Measurements from ENCODE around the gene PLXNB2. TPM values are rescaled to one million over a fixed set of nuclear protein-coding genes. Genes with fewer than 3 reads are reported as not detected.

Gene PLXNB2
- total RNA-seq, 1 donor from 2014 or later = 9.8 TPM

DNA sequence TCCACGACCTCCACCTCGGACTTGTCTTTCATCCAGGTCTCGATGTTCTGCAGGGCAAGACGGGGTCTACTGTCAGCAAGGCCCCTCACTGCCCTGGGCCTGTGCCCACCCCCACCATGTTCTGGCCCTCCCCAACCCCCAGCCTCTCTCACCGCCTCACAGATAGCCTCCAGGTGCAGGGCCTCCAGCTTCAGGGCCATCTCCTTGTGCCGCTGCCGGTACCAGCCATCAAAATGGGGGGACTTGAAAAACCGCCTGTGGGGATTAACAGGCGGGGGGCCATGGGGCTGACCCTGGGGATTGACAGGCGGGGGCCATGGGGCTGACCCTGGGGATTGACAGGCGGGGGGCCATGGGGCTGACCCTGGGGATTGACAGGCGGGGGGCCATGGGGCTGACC is 4.9 kb upstream of the PLXNB2 start:
- no peak overlapping the region for H3K4me3 Mint-ChIP-seq (ENCODE audit: low read depth)
- DNase-seq (ENCODE audit: low spot score) = no peak
- H3K27me3 Mint-ChIP-seq (ENCODE audit: low read depth) = peaks cover 2% of the 10 kb centered on the region
- intact Hi-C loops (cut with micrococcal nuclease) = loop anchor here (5.0 kb wide), 1 partner anchor 40 kb away; the partner anchor contains the start of gene MAPK11
- peaks cover 12% of the 10 kb centered on the region for H3K4me1 Mint-ChIP-seq (ENCODE audit: low read depth)
- no peaks in the 10 kb centered on the region for H3K9me3 Mint-ChIP-seq
- H3K27ac Mint-ChIP-seq = no peak overlapping the region
- H3K36me3 Mint-ChIP-seq (ENCODE audit: low read depth) = no peaks in the 10 kb centered on the region

DNA sequence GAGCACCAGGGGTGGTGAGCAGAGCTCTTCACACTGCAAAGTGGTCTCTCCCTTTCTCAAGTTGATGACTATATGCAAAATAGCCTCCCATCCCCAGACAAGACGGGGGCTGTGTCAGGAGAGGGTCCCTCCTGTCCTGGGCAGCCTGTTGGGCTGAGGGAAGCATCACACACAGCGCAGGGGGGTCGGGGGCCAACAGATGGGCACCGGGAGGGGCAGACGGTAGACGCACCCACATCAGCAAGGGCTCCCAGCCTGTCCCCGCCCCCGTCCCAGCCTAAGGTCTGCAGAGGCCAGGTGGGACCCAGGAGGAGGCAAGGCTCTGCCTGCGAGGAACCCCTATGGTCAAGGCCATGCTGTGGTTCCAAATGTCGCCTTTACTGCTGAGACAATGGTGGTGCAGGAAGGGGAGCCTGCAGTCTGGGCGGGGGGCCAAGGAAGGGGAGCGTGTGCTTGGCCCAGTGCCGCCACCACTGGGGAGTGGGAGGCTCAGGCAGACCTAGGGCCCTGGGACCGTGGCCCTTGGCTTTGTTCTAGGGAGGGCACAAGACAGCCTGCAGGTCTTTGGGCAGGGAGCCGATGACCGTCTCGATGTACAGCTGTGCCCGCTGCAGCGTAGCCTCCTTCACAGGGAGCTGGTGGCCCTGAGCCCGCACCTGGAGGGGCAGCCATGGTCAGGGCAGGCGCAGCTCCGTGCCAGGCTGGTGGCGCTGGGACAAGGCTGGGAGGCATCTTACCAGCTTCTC is 4.3 kb upstream of the PLXNB2 start:
- Mint-ChIP-seq H3K4me1 (ENCODE audit: low read depth) (peaks cover 12% of the 10 kb centered on the region), H3K9me3 (no peaks in the 10 kb centered on the region), H3K27ac (no peak overlapping the region), H3K27me3 (ENCODE audit: low read depth) (peaks cover 2% of the 10 kb centered on the region), H3K36me3 (ENCODE audit: low read depth) (no peaks in the 10 kb centered on the region), H3K4me3 (ENCODE audit: low read depth) (no peak overlapping the region)
- intact Hi-C loops (cut with micrococcal nuclease) = loop anchor here (5.0 kb wide), 1 partner anchor 39 kb away; the partner anchor contains the start of gene MAPK11
- DNase-seq (ENCODE audit: low spot score) = no peak

DNA sequence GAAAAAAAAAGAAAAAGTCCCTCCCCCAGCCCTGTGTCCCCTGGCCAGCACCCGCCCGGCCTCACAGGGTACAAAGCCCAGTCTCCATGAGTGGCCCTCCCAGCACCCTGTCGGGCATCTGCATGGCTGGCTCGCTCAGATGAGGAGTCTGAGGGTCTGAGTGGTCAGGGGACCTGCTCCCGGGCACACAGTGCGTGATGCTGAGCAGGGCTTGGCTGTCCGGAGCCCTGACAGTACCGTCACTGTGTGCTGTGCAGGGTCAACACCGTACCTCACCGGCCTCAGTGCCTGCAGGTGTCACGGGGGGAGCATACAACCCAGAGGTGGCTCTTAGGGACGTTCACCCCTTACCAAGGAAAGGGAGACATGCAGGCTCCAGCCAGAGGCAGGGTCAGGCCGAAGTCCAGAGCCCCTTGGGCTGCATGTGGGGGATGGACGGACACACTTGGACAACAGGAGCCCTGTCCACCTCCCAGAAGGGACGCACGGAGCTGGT is 3.6 kb upstream of the PLXNB2 start:
- peaks cover 16% of the 10 kb centered on the region for H3K4me1 Mint-ChIP-seq (ENCODE audit: low read depth)
- intact Hi-C loops (cut with micrococcal nuclease) = loop anchor here (5.0 kb wide), 1 partner anchor 39 kb away; the partner anchor contains the start of gene MAPK11
- no peaks in the 10 kb centered on the region for H3K36me3 Mint-ChIP-seq (ENCODE audit: low read depth)
- H3K9me3 Mint-ChIP-seq = no peaks in the 10 kb centered on the region
- no peak overlapping the region for H3K27ac Mint-ChIP-seq
- peaks cover 6% of the 10 kb centered on the region for H3K27me3 Mint-ChIP-seq (ENCODE audit: low read depth)
- H3K4me3 Mint-ChIP-seq (ENCODE audit: low read depth) = no peak overlapping the region
- no peak for DNase-seq (ENCODE audit: low spot score)

DNA sequence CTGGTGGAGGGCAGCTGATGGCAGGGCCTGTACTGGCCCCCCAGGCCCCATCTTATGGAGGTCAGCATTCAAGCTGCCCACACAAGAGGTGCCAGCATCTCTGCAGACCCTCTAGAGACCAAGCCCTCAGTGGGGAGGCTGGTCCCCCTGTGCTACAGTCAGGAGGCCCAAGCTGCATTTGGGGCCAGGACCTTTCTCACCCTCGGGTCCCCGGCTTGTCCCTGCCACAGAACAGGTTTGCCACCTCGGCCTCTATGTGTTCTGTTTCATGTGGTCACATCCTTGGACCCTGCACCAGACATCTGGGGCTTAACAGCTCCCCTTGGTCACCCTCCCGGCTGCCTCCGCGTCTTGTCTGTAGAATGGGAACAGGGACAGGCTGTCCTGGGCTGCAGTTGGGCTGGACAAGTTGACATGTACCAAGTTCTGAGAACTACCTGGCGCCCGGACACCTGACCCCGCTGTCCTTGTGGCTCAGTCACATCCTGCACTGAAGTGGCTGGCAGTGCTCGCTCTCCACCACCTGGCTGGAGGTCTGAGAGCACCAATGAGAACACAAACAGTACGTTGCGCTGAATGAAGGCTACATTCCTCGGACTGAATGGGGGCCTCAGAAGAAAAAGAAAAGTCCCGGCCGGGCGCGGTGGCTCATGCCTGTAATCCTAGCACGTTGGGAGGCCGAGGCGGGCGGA is 2.7 kb upstream of the PLXNB2 start:
- H3K9me3 Mint-ChIP-seq = no peaks in the 10 kb centered on the region
- no peak for DNase-seq (ENCODE audit: low spot score)
- no peak overlapping the region for H3K27ac Mint-ChIP-seq
- H3K36me3 Mint-ChIP-seq (ENCODE audit: low read depth) = no peaks in the 10 kb centered on the region
- peaks cover 14% of the 10 kb centered on the region for H3K4me1 Mint-ChIP-seq (ENCODE audit: low read depth)
- peaks cover 7% of the 10 kb centered on the region for H3K27me3 Mint-ChIP-seq (ENCODE audit: low read depth)
- intact Hi-C loops (cut with micrococcal nuclease) = loop anchor here (5.0 kb wide), 1 partner anchor 38 kb away; the partner anchor contains the start of gene MAPK11
- H3K4me3 Mint-ChIP-seq (ENCODE audit: low read depth) = no peak overlapping the region

DNA sequence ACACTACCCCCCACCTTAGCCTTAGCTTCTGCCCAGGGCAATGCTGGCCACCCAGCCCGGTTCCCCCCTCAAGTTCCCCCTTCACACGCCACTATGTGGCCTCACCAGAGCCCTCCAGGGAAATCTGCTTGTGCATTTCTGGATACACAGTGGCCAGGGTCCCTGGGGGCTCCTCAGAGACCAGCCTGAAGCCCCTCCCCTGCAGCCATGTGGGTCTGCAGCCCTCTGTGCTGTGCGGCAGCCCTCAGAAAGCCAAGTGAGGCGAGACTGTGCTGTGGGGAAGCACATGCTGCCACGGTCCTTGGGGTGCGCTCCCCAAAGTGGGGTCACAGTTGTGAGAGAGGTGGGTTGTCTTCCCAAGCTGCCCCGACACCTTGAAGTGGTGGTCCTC is 2.1 kb upstream of the PLXNB2 start:
- peaks cover 14% of the 10 kb centered on the region for H3K4me1 Mint-ChIP-seq (ENCODE audit: low read depth)
- no peak overlapping the region for H3K4me3 Mint-ChIP-seq (ENCODE audit: low read depth)
- intact Hi-C loops (cut with micrococcal nuclease) = loop anchor here (5.0 kb wide), 1 partner anchor 33 kb away; the partner anchor contains the start of gene PPP6R2
- H3K36me3 Mint-ChIP-seq (ENCODE audit: low read depth) = no peaks in the 10 kb centered on the region
- no peak for DNase-seq (ENCODE audit: low spot score)
- peaks cover 10% of the 10 kb centered on the region for H3K27me3 Mint-ChIP-seq (ENCODE audit: low read depth)
- H3K27ac Mint-ChIP-seq = no peak overlapping the region
- no peaks in the 10 kb centered on the region for H3K9me3 Mint-ChIP-seq

DNA sequence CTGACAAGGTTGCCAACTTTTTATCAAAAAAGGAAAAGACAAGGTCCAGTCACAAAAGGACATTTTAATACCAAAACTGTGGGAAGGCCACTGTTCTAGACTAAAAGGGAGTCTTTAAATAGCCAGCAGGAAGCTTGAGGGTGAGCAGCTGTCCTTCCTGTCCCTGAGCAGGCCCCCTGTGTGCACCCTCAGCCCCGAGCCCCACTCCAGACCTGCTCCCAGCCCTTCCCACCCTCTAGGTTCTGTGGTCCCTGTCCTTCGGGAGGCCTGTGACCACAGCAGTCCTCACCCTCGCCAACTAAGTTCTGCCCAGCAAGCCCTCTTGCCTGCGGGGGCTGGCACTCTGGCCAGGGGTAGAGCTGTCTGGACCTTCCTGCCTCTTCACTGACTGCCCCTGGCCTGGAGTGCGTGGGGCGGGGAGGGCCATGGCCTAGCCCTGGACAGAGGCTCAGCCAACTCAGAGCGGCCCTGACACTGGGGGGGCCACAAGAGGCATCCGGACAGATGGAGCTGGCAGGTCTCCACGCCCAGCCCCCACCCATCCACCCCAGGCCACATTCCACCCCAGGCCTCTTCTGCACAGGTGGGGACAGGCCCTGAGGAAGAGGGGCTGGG is 1.6 kb upstream of the PLXNB2 start:
- H3K36me3 Mint-ChIP-seq (ENCODE audit: low read depth) = no peaks in the 10 kb centered on the region
- H3K9me3 Mint-ChIP-seq = no peaks in the 10 kb centered on the region
- DNase-seq (ENCODE audit: low spot score) = no peak
- intact Hi-C loops (cut with micrococcal nuclease) = loop anchor here (5.0 kb wide), 1 partner anchor 33 kb away; the partner anchor contains the start of gene PPP6R2
- H3K4me1 Mint-ChIP-seq (ENCODE audit: low read depth) = peaks cover 10% of the 10 kb centered on the region
- H3K4me3 Mint-ChIP-seq (ENCODE audit: low read depth) = peak overlapping the region; percentile 46
- peaks cover 11% of the 10 kb centered on the region for H3K27me3 Mint-ChIP-seq (ENCODE audit: low read depth)
- H3K27ac Mint-ChIP-seq = no peak overlapping the region

DNA sequence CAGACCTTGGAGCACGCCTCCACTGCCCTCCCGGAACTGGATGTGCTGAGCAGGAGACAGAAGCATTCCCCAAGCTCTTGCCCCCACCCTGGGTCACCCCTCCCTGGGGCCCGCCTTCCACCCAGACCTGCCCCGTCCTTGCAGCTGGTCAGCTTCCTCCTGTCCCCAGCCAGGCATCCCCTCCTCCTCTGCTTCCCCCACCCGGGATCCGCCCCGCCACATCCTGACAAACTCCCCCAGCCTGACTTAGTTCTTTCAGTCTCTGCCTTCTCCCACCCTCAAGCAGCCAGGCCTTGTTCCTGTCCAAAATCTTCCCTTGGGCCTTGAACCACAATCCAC is 1.1 kb upstream of the PLXNB2 start:
- no peak for DNase-seq (ENCODE audit: low spot score)
- H3K36me3 Mint-ChIP-seq (ENCODE audit: low read depth) = no peaks in the 10 kb centered on the region
- peaks cover 6% of the 10 kb centered on the region for H3K4me1 Mint-ChIP-seq (ENCODE audit: low read depth)
- H3K9me3 Mint-ChIP-seq = no peaks in the 10 kb centered on the region
- H3K4me3 Mint-ChIP-seq (ENCODE audit: low read depth) = peak overlapping the region; percentile 46
- no peak overlapping the region for H3K27ac Mint-ChIP-seq
- peaks cover 11% of the 10 kb centered on the region for H3K27me3 Mint-ChIP-seq (ENCODE audit: low read depth)
- intact Hi-C loops (cut with micrococcal nuclease) = loop anchor here (5.0 kb wide), 1 partner anchor 34 kb away; the partner anchor contains the start of gene PPP6R2

DNA sequence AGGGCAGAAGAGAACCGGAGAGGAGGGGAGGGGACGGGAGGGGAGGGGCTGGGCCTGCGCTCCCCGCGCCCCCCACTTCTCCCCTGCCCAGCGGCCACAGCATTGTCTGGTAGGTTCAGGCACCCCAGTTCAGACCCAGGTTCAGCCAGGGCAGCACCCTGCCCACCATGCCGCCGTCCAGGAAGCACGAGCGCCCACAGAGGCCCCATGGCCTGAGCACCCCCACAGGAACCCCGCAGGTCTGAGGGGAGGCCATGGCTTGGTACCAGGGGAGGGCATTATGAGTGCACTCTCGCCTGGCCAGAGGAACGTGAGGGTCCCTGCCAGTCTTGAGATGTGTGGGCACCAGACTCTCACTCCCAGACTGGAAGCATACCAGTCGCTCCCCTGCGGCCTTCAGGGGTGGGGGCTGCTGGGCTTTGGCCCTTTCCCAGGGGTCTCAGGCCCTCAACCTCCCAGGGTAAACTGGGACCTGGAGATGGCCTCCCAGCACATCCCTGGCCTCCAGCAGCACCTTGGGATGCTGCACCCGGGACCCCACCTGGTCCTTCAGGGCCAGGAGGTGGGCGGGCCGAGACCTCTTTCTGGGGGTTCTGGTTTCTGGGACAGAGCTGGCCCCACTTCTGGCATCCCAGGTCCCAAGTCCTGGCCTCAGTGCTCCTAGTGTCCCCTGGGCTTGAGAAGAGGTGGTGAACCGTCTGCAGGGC is 597 bp upstream of the PLXNB2 start:
- H3K9me3 Mint-ChIP-seq = no peaks in the 10 kb centered on the region
- no peak for DNase-seq (ENCODE audit: low spot score)
- H3K4me3 Mint-ChIP-seq (ENCODE audit: low read depth) = no peak overlapping the region
- intact Hi-C loops (cut with micrococcal nuclease) = loop anchor here (5.0 kb wide), 1 partner anchor 34 kb away; the partner anchor contains the start of gene PPP6R2
- H3K27ac Mint-ChIP-seq = no peak overlapping the region
- peaks cover 6% of the 10 kb centered on the region for H3K4me1 Mint-ChIP-seq (ENCODE audit: low read depth)
- peaks cover 11% of the 10 kb centered on the region for H3K27me3 Mint-ChIP-seq (ENCODE audit: low read depth)
- H3K36me3 Mint-ChIP-seq (ENCODE audit: low read depth) = no peaks in the 10 kb centered on the region

DNA sequence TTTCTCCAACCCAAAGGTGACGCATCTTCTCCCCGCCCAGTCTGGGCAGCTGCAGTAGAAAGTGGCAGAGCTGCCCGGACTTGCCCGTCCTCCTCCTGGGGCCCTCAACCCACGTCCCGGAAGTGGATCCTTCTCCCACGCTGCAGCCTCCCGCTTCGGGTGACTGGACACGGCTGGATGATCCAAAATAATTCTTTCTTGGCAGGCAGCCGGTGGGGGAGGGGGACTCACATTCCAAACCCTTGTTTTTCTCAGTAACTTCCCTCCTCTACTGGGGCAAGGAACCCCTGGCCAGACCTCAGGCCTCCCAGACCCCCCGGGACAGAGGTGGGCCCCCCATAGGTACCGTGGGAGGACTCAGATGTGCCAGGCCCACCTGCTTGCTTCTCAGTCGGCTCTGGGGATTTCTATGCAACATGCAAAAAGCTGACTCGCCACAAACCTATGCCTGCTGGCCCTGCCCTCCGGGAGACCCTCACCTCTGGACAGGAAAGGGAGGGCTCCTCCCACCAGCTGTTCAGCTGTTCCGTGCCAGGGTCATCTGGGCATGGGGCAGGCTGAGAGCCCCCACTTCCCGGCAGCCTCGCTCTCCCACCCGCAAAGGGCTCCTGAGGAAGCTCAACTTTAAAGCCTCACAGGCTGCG is 1.4 kb downstream of the PLXNB2 start:
- no peak for DNase-seq (ENCODE audit: low spot score)
- Mint-ChIP-seq H3K27me3 (ENCODE audit: low read depth) (peaks cover 11% of the 10 kb centered on the region), H3K4me3 (ENCODE audit: low read depth) (peak overlapping the region; percentile 60), H3K4me1 (ENCODE audit: low read depth) (peaks cover 6% of the 10 kb centered on the region), H3K9me3 (no peaks in the 10 kb centered on the region), H3K27ac (peak overlapping the region; percentile 65), H3K36me3 (ENCODE audit: low read depth) (no peaks in the 10 kb centered on the region)
- intact Hi-C loops (cut with micrococcal nuclease) = loop anchor here (5.0 kb wide), 1 partner anchor 36 kb away; the partner anchor contains the start of gene PPP6R2

DNA sequence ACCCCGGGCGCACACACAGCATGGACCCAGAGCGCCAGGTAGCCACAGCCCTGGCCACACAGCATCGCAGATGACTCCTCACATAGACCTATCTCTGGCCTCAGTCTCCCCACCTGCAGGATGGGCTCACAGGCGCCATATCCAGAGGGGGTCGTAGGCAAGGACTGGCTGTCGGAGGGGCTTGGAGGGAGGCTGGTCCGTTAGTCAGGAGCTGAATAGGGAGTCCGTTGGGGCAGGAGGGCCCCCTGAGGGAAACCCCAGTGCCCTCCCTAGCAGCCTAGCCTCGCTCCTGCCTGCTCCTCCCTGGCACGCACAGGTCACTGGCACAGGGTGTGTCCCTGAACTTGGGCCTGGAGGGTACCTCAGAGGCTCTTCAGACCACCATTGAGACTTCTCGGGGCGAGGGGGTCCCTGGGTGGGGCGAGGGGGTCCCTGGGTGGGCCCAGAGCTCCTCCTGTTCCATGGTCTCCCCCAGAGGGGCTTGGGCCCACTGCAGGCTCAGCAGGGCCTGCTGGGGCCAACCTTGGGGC is 2.0 kb downstream of the PLXNB2 start:
- Mint-ChIP-seq H3K4me1 (ENCODE audit: low read depth) (peaks cover 6% of the 10 kb centered on the region), H3K36me3 (ENCODE audit: low read depth) (no peaks in the 10 kb centered on the region), H3K4me3 (ENCODE audit: low read depth) (peak overlapping the region; percentile 60), H3K27ac (no peak overlapping the region), H3K9me3 (no peaks in the 10 kb centered on the region), H3K27me3 (ENCODE audit: low read depth) (peaks cover 11% of the 10 kb centered on the region)
- intact Hi-C loops (cut with micrococcal nuclease) = loop anchor here (5.0 kb wide), 1 partner anchor 37 kb away; the partner anchor contains the start of gene PPP6R2
- no peak for DNase-seq (ENCODE audit: low spot score)

DNA sequence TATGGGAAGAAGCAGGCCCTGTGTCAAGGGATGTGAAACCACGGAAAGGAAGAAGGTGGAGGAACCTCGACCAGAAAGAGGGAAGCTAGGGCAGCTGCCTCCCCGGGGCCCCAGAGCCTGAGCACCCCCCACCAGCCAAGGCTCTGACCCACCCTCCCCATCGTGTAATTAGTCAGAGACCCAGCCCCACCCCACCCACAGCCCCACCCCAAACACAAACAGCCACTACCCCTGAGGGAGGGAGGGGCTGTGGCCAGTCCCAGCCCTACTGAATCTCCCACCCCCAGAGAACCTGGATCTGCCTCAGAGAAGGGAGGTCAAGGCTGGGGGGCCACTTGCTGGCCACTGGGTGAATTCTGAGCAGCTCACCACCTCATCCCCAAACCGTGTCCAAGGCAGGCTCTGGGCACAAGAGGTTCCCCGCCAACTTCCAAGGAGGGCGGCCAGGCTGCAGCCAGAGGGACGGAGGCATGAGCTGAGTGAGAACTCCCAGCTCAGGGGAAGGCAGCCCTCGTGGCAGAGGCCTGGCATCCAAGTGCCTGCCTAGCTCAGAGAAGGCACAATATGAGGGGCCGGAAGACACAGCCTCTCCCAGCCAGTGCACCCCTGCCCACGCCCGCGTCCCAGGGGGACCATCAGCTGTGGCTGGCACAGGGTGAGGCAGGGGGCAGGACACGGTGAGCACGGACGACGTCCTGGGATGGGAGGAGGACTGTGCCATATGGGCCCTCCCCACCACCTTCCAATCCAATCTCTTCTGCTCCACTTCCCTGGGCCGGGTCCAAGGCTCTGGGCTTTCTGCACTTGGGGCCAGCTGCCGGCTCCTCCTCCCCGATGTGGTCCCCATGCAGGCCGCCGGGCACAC is 2.7 kb downstream of the PLXNB2 start:
- H3K27me3 Mint-ChIP-seq (ENCODE audit: low read depth) = peaks cover 11% of the 10 kb centered on the region
- no peak for DNase-seq (ENCODE audit: low spot score)
- no peak overlapping the region for H3K4me3 Mint-ChIP-seq (ENCODE audit: low read depth)
- H3K9me3 Mint-ChIP-seq = no peaks in the 10 kb centered on the region
- H3K27ac Mint-ChIP-seq = no peak overlapping the region
- peaks cover 6% of the 10 kb centered on the region for H3K4me1 Mint-ChIP-seq (ENCODE audit: low read depth)
- intact Hi-C loops (cut with micrococcal nuclease) = loop anchor here (5.0 kb wide), 1 partner anchor 38 kb away; the partner anchor contains the start of gene PPP6R2
- H3K36me3 Mint-ChIP-seq (ENCODE audit: low read depth) = no peaks in the 10 kb centered on the region

Measured in activated T-helper 2 cell treated with anti-CD3 and anti-CD28 coated beads, Interferon-gamma antibody, Interleukin-2, Interleukin-4, amounts not matched to agents 10 μg/mL and 5 μg/mL and 100 μg/mL, durations not matched to agents 14 hours and 24 hours and 36 hours (primary cell).